Hematopoietic multipotent progenitor cell treated with erythropoietin and hydrocortisone succinate and interleukin-3 and kit ligand, for 8 days (in vitro differentiated cells): ENCODE measurements around the gene FAHD2B.
A peak's percentile ranks its signal among the peaks of the same experiment; 100 is the strongest.
"Not testable (repeated sequence)": the region's sequence is repeated elsewhere in the genome, so short reads cannot be mapped to it uniquely, and the experiment has no call there.

Experiments used
- DNase-seq: peaks from one replicate; pipeline ENCODE4 v3.0.0-alpha.2; 2015

FAHD2B gene

GRCh38 chr2:97094772-97095611 is at the start of gene FAHD2B:
TSS of gene FAHD2B (minus strand) at chr2:97094882. CDS start at chr2:97091706, 3,176 bp downstream.
- peak; percentile 76 for DNase-seq

- DNase-seq, result not testable (repeated sequence)
Measured at GRCh38 chr2:97144016-97144415, 49.3 kb upstream of the FAHD2B start.

- not testable (repeated sequence) for DNase-seq
Measured at GRCh38 chr2:97129090-97129489, 34.4 kb upstream of the FAHD2B start.

- DNase-seq, result not testable (repeated sequence)
Measured at GRCh38 chr2:97113882-97114255, 19.2 kb upstream of the FAHD2B start.

- peak; percentile 83 for DNase-seq
Measured at GRCh38 chr2:97113050-97113881, 18.6 kb upstream of the FAHD2B start, which contains the start of gene ANKRD36. TSS of gene ANKRD36 (plus strand) at chr2:97113153. CDS start at chr2:97113740, 587 bp downstream.

- DNase-seq, result peak; percentile 49
Measured at GRCh38 chr2:97112320-97113049, 17.8 kb upstream of the FAHD2B start.

GRCh38 chr2:97111246-97111645 is 16.6 kb upstream of the FAHD2B start:
- not testable (repeated sequence) for DNase-seq

GRCh38 chr2:97106878-97107277 is 12.2 kb upstream of the FAHD2B start:
- not testable (repeated sequence) for DNase-seq

GRCh38 chr2:97098786-97099372 is 4.2 kb upstream of the FAHD2B start:
- not testable (repeated sequence) for DNase-seq

- DNase-seq, result no peak
Measured at GRCh38 chr2:97095661-97096060, 979 bp upstream of the FAHD2B start.

- not testable (repeated sequence) for DNase-seq
Measured at GRCh38 chr2:97093983-97094771, 505 bp downstream of the FAHD2B start.

- DNase-seq, result not testable (repeated sequence)
Measured at GRCh38 chr2:97092946-97093345, 1.7 kb downstream of the FAHD2B start.

GRCh38 chr2:97088706-97089105 is 6.0 kb downstream of the FAHD2B start:
- not testable (repeated sequence) for DNase-seq

- not testable (repeated sequence) for DNase-seq
Measured at GRCh38 chr2:97085093-97085492, 9.6 kb downstream of the FAHD2B start.

GRCh38 chr2:97083516-97083915 is 11.2 kb downstream of the FAHD2B start:
- DNase-seq, result not testable (repeated sequence)

GRCh38 chr2:97082206-97082605 is 12.5 kb downstream of the FAHD2B start:
- not testable (repeated sequence) for DNase-seq

- DNase-seq, result not testable (repeated sequence)
Measured at GRCh38 chr2:97080855-97081254, 13.8 kb downstream of the FAHD2B start.

GRCh38 chr2:97077213-97077612 is 17.5 kb downstream of the FAHD2B start:
- not testable (repeated sequence) for DNase-seq

GRCh38 chr2:97070915-97071314 is 23.8 kb downstream of the FAHD2B start:
- DNase-seq, result not testable (repeated sequence)

GRCh38 chr2:97068722-97069121 is 26.0 kb downstream of the FAHD2B start:
- DNase-seq, result not testable (repeated sequence)

- no peak for DNase-seq
Measured at GRCh38 chr2:97068074-97068473, 26.6 kb downstream of the FAHD2B start.
